Endothelial cell of umbilical vein (primary cell): ENCODE results near the gene TRABD2A. TPM values are rescaled to one million over a fixed set of nuclear protein-coding genes. Genes with fewer than 3 reads are reported as not detected.

Experiments
- BruUV-seq: library from RNA; stranded (reverse); fragments of 400-500 nt; replicated peaks from 2 replicates; lab custom pipeline; 2021; lab: Mats Ljungman, UMichigan
- CTCF ChIA-PET: fragments of 300-600, 350-600 bp; sonication (Branson Sonifier 250); formaldehyde crosslinking; loops from one replicate; lab custom pipeline; 2021; ENCODE audit warnings: antibody characterized with exemption, inconsistent platforms; lab: Charles Lee
- POLR2A ChIA-PET: fragments of 300-600, 350-600 bp; sonication (Branson Sonifier 250); formaldehyde crosslinking; loops from one replicate; lab custom pipeline; 2021; ENCODE audit warnings: antibody characterized with exemption, inconsistent platforms; lab: Charles Lee
- DNase-seq: peaks from one replicate; pipeline ENCODE4 v3.0.0-alpha.2; 2011; ENCODE audit warnings: low read depth, low spot score
- FAIRE-seq: peaks from 2 replicates; lab custom pipeline; 2011; peaks lifted over from hg19 to GRCh38; lab: Jason Lieb, UNC
- H2AFZ ChIP-seq: 2 replicates; pipeline ENCODE4 v1.6.0; 2012; ENCODE audit warnings: low read depth, low read length, control low read depth, inconsistent platforms
- H3K27ac ChIP-seq: 2 replicates; pipeline ENCODE4 v1.5.1; 2011; ENCODE audit warnings: low read depth, mild to moderate bottlenecking, control low read depth, low read length, moderate library complexity; ENCODE audit not compliant: insufficient read depth
- H3K27me3 ChIP-seq, 2 experiments: 2 replicates each; pipeline versions ENCODE4 v1.6.0 to v1.6.1; 2011; ENCODE audit warnings: low read length in 2 of 2, mixed read lengths in 1 of 2; ENCODE audit not compliant: control insufficient read depth in 2 of 2, insufficient read depth in 2 of 2
- H3K36me3 ChIP-seq, 2 experiments: 2 replicates in 1 of 2; 3 replicates in 1 of 2; pipeline ENCODE4 v1.5.1; 2011; ENCODE audit warnings: low read length in 2 of 2, mild to moderate bottlenecking in 1 of 2, moderate library complexity in 1 of 2; ENCODE audit not compliant: control insufficient read depth in 2 of 2, insufficient read depth in 2 of 2; ENCODE audit errors: extremely low read depth in 1 of 2
- H3K4me1 ChIP-seq: 3 replicates; pipeline ENCODE4 v1.5.1; 2011; ENCODE audit warnings: mild to moderate bottlenecking, low read length; ENCODE audit not compliant: control insufficient read depth, insufficient read depth; ENCODE audit errors: extremely low read depth
- H3K4me2 ChIP-seq: 2 replicates; pipeline ENCODE4 v1.6.1; 2011; ENCODE audit warnings: low read length, control low read depth, mixed read lengths; ENCODE audit not compliant: insufficient read depth
- H3K4me3 ChIP-seq, 3 experiments: fragments of 200-600 bp in 1 of 3; sonication (generic), shearing (Covaris generic) in 1 of 3; replicated peaks in 1 of 3; 2 replicates each; pipeline ENCODE4 v1.5.1; 2011 to 2016; ENCODE audit warnings: control low read depth in 3 of 3, low read length in 3 of 3, mild to moderate bottlenecking in 2 of 3, inconsistent platforms in 1 of 3, low read depth in 1 of 3, moderate library complexity in 1 of 3; ENCODE audit not compliant: insufficient read depth in 1 of 3
- H3K79me2 ChIP-seq: 2 replicates; pipeline ENCODE4 v1.6.0; 2012; ENCODE audit warnings: low read length, inconsistent platforms; ENCODE audit not compliant: control insufficient read depth, insufficient read depth
- H3K9ac ChIP-seq: replicated peaks from 2 replicates; pipeline ENCODE3; 2011; ENCODE audit warnings: low read length, control low read depth; ENCODE audit not compliant: insufficient read depth; ENCODE audit errors: extremely low read depth
- H3K9me1 ChIP-seq: replicated peaks from 3 replicates; pipeline ENCODE4 v1.6.0; 2011; ENCODE audit warnings: mild to moderate bottlenecking, low read length; ENCODE audit not compliant: control insufficient read depth, insufficient read depth; ENCODE audit errors: extremely low read depth
- H3K9me3 ChIP-seq: replicated peaks from 2 replicates; pipeline ENCODE4 v1.5.1; 2012; ENCODE audit warnings: low read length, inconsistent platforms; ENCODE audit not compliant: control insufficient read depth, insufficient read depth
- H4K20me1 ChIP-seq: replicated peaks from 2 replicates; pipeline ENCODE3; 2011; ENCODE audit warnings: mild to moderate bottlenecking, low read length; ENCODE audit not compliant: control insufficient read depth, insufficient read depth; ENCODE audit errors: extremely low read depth
- CTCF ChIP-seq, 2 donors: IDR thresholded peaks; 1 replicate in 1 of 2; 2 replicates in 1 of 2; pipeline ENCODE4 v1.5.1; 2011; ENCODE audit warnings: low read length in 2 of 2, mild to moderate bottlenecking in 2 of 2, moderate library complexity in 2 of 2, control low read depth in 1 of 2, inconsistent platforms in 1 of 2, low read depth in 1 of 2; ENCODE audit not compliant: insufficient read depth in 1 of 2; ENCODE audit errors: extremely low read depth in 1 of 2
- EZH2 ChIP-seq: IDR thresholded peaks from 2 replicates; pipeline ENCODE4 v1.6.1; 2012; ENCODE audit warnings: borderline replicate concordance, low read depth, mild to moderate bottlenecking, moderate library complexity, low read length, inconsistent platforms; ENCODE audit not compliant: severe bottlenecking
- FOS ChIP-seq: IDR thresholded peaks from 2 replicates; pipeline ENCODE4 v1.6.1; 2011; ENCODE audit warnings: mild to moderate bottlenecking, low read length, moderate library complexity, borderline replicate concordance; ENCODE audit not compliant: insufficient read depth
- GATA2 ChIP-seq: IDR thresholded peaks from 2 replicates; pipeline ENCODE4 v1.7.0; 2011; ENCODE audit warnings: low read depth, mild to moderate bottlenecking, moderate library complexity, mixed read lengths, low read length; ENCODE audit not compliant: insufficient read length, insufficient read depth
- JUN ChIP-seq: IDR thresholded peaks from 2 replicates; pipeline ENCODE4 v1.6.1; 2011; ENCODE audit warnings: borderline replicate concordance, low read depth; ENCODE audit not compliant: insufficient read length, insufficient read depth
- MAX ChIP-seq: IDR thresholded peaks from 2 replicates; pipeline ENCODE4 v1.6.1; 2011; ENCODE audit not compliant: insufficient read depth, insufficient read length
- MYC ChIP-seq: IDR thresholded peaks from one replicate; pipeline ENCODE4 v1.6.1; 2011; ENCODE audit warnings: mild to moderate bottlenecking, low read depth, low read length
- POLR2A ChIP-seq: IDR thresholded peaks from 2 replicates; pipeline ENCODE4 v1.6.1; 2012; ENCODE audit warnings: low read depth, mild to moderate bottlenecking, control low read depth, low read length
- POLR2AphosphoS5 ChIP-seq: IDR thresholded peaks from 2 replicates; pipeline ENCODE4 v1.6.1; 2012; ENCODE audit warnings: low read depth, mild to moderate bottlenecking, control low read depth, low read length, moderate library complexity; ENCODE audit not compliant: insufficient read depth
- dilution Hi-C: fragments of 300-500 bp; cut with MboI; formaldehyde crosslinking; loops from one replicate; pipeline ENCODE4 v1.15.0; 2019; ENCODE audit warnings: low sequenced_read_pairs; ENCODE audit not compliant: extremely low pct_ligation_motif_present
- intact Hi-C: fragments of 100-400 bp; cut with micrococcal nuclease; formaldehyde crosslinking; loops from one replicate; pipeline ENCODE4 v1.10.0; 2022
- polyA plus RNA-seq, 4 experiments: library from polyadenylated mRNA; depleted of rRNA in 3 of 4; stranded (reverse) in 3 of 4; unstranded in 1 of 4; fragments of >200 nt; gene quantifications; 2 replicates each; pipeline versions ENCODE4 v1.2.1 to v1.2.3, GENCODE V29; 2011 to 2012; ENCODE audit warnings: missing spikeins in 1 of 4
- total RNA-seq: library from RNA; stranded (reverse); gene quantifications from 2 replicates; pipeline ENCODE4 v1.2.3, GENCODE V29; 2021

The TRABD2A gene
- total and polyA plus RNA-seq, 2 donors (not counting 3 experiments of a cell fraction or from before 2014, with no cell fraction given): 1.0 to 1.8 TPM

GRCh38 chr2:84778911-84779690, 101.8 kb downstream of the TRABD2A start:
- ChIA-PET POLR2A (no interaction called here), CTCF (no interaction called here)
- no peak overlapping the region for H3K9ac ChIP-seq
- no peaks in the 10 kb centered on the region for H3K36me3 ChIP-seq
- FAIRE-seq (no peak), DNase-seq (no peak)
- H3K4me2 ChIP-seq: no peak overlapping the region
- H3K4me1 ChIP-seq: no peaks in the 10 kb centered on the region
- no peaks in the 10 kb centered on the region for H3K9me1 ChIP-seq
- dilution Hi-C loops: no loop called here
- TF ChIP-seq MYC (no peak), GATA2 (no peak), MAX (no peak)
- no peak overlapping the region for H3K27ac ChIP-seq
- H3K4me3 ChIP-seq: no peak overlapping the region
- BruUV-seq: no TSS peak
- intact Hi-C loops: no loop called here
- H2AFZ ChIP-seq: no peak overlapping the region
- H3K27me3 ChIP-seq: no peaks in the 10 kb centered on the region
- H4K20me1 ChIP-seq: no peaks in the 10 kb centered on the region
- H3K9me3 ChIP-seq: no peaks in the 10 kb centered on the region
- no peaks in the 10 kb centered on the region for H3K79me2 ChIP-seq

GRCh38 chr2:84776011-84776410, 104.9 kb downstream of the TRABD2A start:
- no TSS peak for BruUV-seq
- no peaks in the 10 kb centered on the region for H3K36me3 ChIP-seq

More at GRCh38 chr2:84776011-84776410, 104.9 kb downstream of the TRABD2A start:
- dilution Hi-C loops: no loop called here
- DNase-seq (no peak), FAIRE-seq (no peak)
- H2AFZ ChIP-seq: no peak overlapping the region
- no peaks in the 10 kb centered on the region for H3K27me3 ChIP-seq
- ChIA-PET CTCF (no interaction called here), POLR2A (no interaction called here)
- intact Hi-C loops: no loop called here
- TF ChIP-seq CTCF (IDR thresholded peaks at IDR 0.05; ENCODE audit: extremely low read depth in 1 of 2, insufficient read depth in 1 of 2, low read depth in 1 of 2, low read length in 2 of 2): no peak
- no peak for TF ChIP-seq MAX
- TF ChIP-seq JUN: no peak
- no peak for TF ChIP-seq FOS
- TF ChIP-seq POLR2AphosphoS5: no peak
- TF ChIP-seq POLR2A: no peak
- TF ChIP-seq MYC: no peak
- no peak for TF ChIP-seq EZH2
- H3K9ac ChIP-seq: no peak overlapping the region
- H3K9me3 ChIP-seq: no peaks in the 10 kb centered on the region
- H3K9me1 ChIP-seq: no peaks in the 10 kb centered on the region
- no peak overlapping the region for H3K4me2 ChIP-seq
- no peaks in the 10 kb centered on the region for H3K4me1 ChIP-seq
- H4K20me1 ChIP-seq: no peaks in the 10 kb centered on the region
- H3K27ac ChIP-seq: no peak overlapping the region
- no peak overlapping the region for H3K4me3 ChIP-seq
- no peaks in the 10 kb centered on the region for H3K79me2 ChIP-seq
